Tibial artery (tissue), 4 donors: ENCODE results near the gene CEP164.

ENCODE experiments used
- DNase-seq, 2 donors: peaks; one replicate each; pipeline ENCODE4 v3.0.0-alpha.2; 2019
- H3K27ac ChIP-seq, 2 donors: fragments of 200-600 bp; sonication (generic) in 1 of 2; 1 replicate in 1 of 2; 2 replicates in 1 of 2; pipeline ENCODE4 v1.5.1; 2018 to 2019; ENCODE audit warnings: mild to moderate bottlenecking in 1 of 2
- H3K27me3 ChIP-seq, 2 donors: fragments of 200-600 bp; sonication (generic) in 1 of 2; one replicate each; pipeline versions ENCODE4 v1.5.1 to v1.6.0; 2016 to 2019
- H3K36me3 ChIP-seq, 3 donors: fragments of 200-600 bp; sonication (generic) in 2 of 3; one replicate each; pipeline ENCODE4 v1.5.1; 2016 to 2019; ENCODE audit warnings: mild to moderate bottlenecking in 2 of 3
- H3K4me1 ChIP-seq, 4 donors: fragments of 200-600 bp; sonication (generic) in 2 of 4; 1 replicate in 3 of 4; 2 replicates in 1 of 4; pipeline ENCODE4 v1.5.1; 2016 to 2019
- H3K4me3 ChIP-seq, 2 donors: fragments of 200-600 bp; sonication (generic) in 1 of 2; 1 replicate in 1 of 2; 2 replicates in 1 of 2; pipeline ENCODE4 v1.5.1; 2018 to 2019; ENCODE audit warnings: mild to moderate bottlenecking in 2 of 2
- H3K9me3 ChIP-seq, 3 donors: fragments of 200-600 bp; sonication (generic) in 1 of 3; one replicate each; pipeline ENCODE4 v1.5.1; 2016 to 2019
- intact Hi-C: fragments of 100-400 bp; cut with DNase I; formaldehyde crosslinking; loops from one replicate; pipeline ENCODE4 v1.15.0; 2023; ENCODE audit warnings: low total_unique reads
- TF ChIP-seq, protein P1 (sequence below), 2 experiments: fragments of 200-600 bp in 1 of 2; fragments of 450-650 bp in 1 of 2; IDR thresholded peaks; one replicate each; pipeline ENCODE4 v1.5.1; 2017 to 2019; ENCODE audit warnings: antibody characterized with exemption in 2 of 2, mild to moderate bottlenecking in 1 of 2, moderate library complexity in 1 of 2

The CEP164 gene

DNA sequence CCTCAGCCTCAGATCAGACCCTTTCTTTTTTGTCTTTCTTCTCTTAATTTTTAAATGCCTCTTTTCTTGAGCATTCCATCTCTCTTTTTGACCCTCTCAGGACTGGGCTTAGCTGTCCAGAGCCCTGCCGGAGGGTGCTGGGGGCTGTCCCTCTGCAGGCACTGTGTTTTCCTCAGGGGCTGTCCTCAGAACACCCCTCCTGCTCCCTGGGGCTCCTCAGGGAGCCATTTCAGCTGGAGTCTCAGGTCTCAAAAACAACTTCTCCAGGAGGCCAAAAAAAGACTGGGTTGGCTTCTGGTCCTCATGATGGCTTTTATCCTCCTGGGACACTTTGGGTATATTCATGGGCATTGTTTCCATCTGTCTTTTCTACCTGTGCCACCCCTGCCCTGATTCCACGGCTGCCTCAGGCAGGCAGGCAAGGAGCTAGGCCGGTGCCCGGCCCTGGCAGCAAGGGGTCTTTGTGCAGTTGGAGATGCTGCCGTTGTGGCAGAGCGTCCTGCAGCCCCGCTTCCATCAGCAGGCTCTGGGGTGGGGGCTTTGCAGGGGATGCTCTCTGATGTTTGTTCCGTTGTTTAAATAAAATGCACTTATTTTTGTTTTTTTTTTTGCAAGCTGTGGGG is 85.1 kb downstream of the CEP164 start:
- Histone ChIP-seq H3K27ac (no peak overlapping the region), H3K9me3 (no peaks in the 10 kb centered on the region), H3K36me3 (peaks cover 41 to 58% (median 44%) of the 10 kb centered on the region in 3 donors), H3K4me3 (no peak overlapping the region), H3K4me1 (no peaks in the 10 kb centered on the region), H3K27me3 (no peaks in the 10 kb centered on the region)
- TF ChIP-seq, protein P1, sequence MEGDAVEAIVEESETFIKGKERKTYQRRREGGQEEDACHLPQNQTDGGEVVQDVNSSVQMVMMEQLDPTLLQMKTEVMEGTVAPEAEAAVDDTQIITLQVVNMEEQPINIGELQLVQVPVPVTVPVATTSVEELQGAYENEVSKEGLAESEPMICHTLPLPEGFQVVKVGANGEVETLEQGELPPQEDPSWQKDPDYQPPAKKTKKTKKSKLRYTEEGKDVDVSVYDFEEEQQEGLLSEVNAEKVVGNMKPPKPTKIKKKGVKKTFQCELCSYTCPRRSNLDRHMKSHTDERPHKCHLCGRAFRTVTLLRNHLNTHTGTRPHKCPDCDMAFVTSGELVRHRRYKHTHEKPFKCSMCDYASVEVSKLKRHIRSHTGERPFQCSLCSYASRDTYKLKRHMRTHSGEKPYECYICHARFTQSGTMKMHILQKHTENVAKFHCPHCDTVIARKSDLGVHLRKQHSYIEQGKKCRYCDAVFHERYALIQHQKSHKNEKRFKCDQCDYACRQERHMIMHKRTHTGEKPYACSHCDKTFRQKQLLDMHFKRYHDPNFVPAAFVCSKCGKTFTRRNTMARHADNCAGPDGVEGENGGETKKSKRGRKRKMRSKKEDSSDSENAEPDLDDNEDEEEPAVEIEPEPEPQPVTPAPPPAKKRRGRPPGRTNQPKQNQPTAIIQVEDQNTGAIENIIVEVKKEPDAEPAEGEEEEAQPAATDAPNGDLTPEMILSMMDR (IDR thresholded peaks at IDR 0.05) = no peak
- intact Hi-C loops = no loop called here
- peak in 1 of 2 donors; percentile 21 for DNase-seq

DNA sequence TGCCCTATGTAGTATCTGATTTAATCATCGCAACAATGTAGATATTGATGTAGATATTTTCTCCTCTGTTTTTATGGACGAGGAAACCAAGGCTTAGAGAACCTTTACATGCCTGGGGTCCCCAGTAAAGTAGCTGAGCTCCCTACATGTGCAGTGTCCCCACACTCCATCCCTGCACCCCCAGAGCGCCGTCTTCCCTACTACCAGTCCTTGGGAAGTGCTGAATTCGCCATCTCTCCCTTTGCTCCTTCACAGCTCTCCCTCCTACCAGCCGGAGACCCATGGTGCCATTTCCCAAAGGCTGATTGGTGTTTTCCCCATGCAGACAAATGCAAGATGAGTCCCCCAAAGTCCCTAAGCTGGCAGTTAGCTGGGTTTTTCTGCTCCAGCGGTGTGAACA is 86.0 kb downstream of the CEP164 start:
- intact Hi-C loops = no loop called here
- peaks cover 33 to 49% (median 35%) of the 10 kb centered on the region in 3 donors for H3K36me3 ChIP-seq
- no peak overlapping the region for H3K27ac ChIP-seq
- no peak overlapping the region for H3K4me3 ChIP-seq
- no peaks in the 10 kb centered on the region for H3K4me1 ChIP-seq
- no peaks in the 10 kb centered on the region for H3K27me3 ChIP-seq
- TF ChIP-seq, protein P1 (IDR thresholded peaks at IDR 0.05) = no peak
- peak in 1 of 2 donors; percentile 16 for DNase-seq
- no peaks in the 10 kb centered on the region for H3K9me3 ChIP-seq

DNA sequence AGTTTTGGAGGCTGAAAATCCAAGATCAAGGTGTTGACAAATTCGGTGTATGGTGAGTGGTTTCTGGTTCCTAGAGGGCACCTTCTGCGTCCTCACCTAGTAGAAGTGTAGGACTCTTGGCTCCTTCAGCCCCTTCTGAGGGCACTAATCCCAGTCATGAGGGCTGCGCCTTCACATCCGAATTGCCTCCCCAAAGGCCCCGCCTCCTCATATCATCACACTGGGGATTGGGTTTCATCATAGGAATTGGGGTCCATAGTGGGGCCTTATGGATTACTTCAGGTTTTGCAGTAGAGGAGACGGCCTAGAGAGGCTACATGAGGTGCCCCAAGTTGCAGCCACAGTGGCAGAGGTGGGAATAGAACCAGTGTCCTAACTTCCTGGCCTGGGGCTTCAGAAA is 87.1 kb downstream of the CEP164 start:
- intact Hi-C loops = no loop called here
- no peak overlapping the region for H3K27ac ChIP-seq
- H3K36me3 ChIP-seq = peaks cover 22 to 38% (median 24%) of the 10 kb centered on the region in 3 donors
- DNase-seq = no peak
- H3K27me3 ChIP-seq = no peaks in the 10 kb centered on the region
- no peaks in the 10 kb centered on the region for H3K4me1 ChIP-seq
- no peaks in the 10 kb centered on the region for H3K9me3 ChIP-seq
- H3K4me3 ChIP-seq = no peak overlapping the region
- TF ChIP-seq, protein P1 (IDR thresholded peaks at IDR 0.05) = no peak

- intact Hi-C loops = no loop called here
- TF ChIP-seq, protein P1 (IDR thresholded peaks at IDR 0.05) = no peak
- Histone ChIP-seq H3K4me1 (no peaks in the 10 kb centered on the region), H3K9me3 (no peaks in the 10 kb centered on the region), H3K4me3 (no peak overlapping the region), H3K36me3 (peaks cover 17 to 31% (median 17%) of the 10 kb centered on the region in 3 donors), H3K27me3 (peaks cover 0 to 2% of the 10 kb centered on the region in 2 donors), H3K27ac (no peak overlapping the region)
- peak in 1 of 2 donors; percentile 49 for DNase-seq
These were observed 87.8 kb downstream of the CEP164 start for GRCh38 chr11:117415358-117415896.

- no peak for DNase-seq
- Histone ChIP-seq H3K36me3 (peaks cover 1 to 12% (median 3%) of the 10 kb centered on the region in 3 donors), H3K27ac (no peak overlapping the region), H3K4me1 (no peaks in the 10 kb centered on the region), H3K4me3 (no peak overlapping the region), H3K27me3 (peaks cover 0 to 2% of the 10 kb centered on the region in 2 donors), H3K9me3 (no peaks in the 10 kb centered on the region)
- TF ChIP-seq, protein P1 (IDR thresholded peaks at IDR 0.05) = no peak
- intact Hi-C loops = no loop called here
These were observed 89.7 kb downstream of the CEP164 start for GRCh38 chr11:117417342-117417741.
